Endothelial cell of umbilical vein (primary cell): ENCODE data around the gene MMRN2.

Source experiments
- CTCF ChIP-seq, 2 donors: IDR thresholded peaks; 1 replicate in 1 of 2; 2 replicates in 1 of 2; pipeline ENCODE4 v1.5.1; 2011; ENCODE audit warnings: low read length in 2 of 2, mild to moderate bottlenecking in 2 of 2, moderate library complexity in 2 of 2, control low read depth in 1 of 2, inconsistent platforms in 1 of 2, low read depth in 1 of 2; ENCODE audit not compliant: insufficient read depth in 1 of 2; ENCODE audit errors: extremely low read depth in 1 of 2
- EZH2 ChIP-seq: IDR thresholded peaks from 2 replicates; pipeline ENCODE4 v1.6.1; 2012; ENCODE audit warnings: borderline replicate concordance, low read depth, mild to moderate bottlenecking, moderate library complexity, low read length, inconsistent platforms; ENCODE audit not compliant: severe bottlenecking
- GATA2 ChIP-seq: IDR thresholded peaks from 2 replicates; pipeline ENCODE4 v1.7.0; 2011; ENCODE audit warnings: low read depth, mild to moderate bottlenecking, moderate library complexity, mixed read lengths, low read length; ENCODE audit not compliant: insufficient read length, insufficient read depth
- JUN ChIP-seq: IDR thresholded peaks from 2 replicates; pipeline ENCODE4 v1.6.1; 2011; ENCODE audit warnings: borderline replicate concordance, low read depth; ENCODE audit not compliant: insufficient read length, insufficient read depth
- MAX ChIP-seq: IDR thresholded peaks from 2 replicates; pipeline ENCODE4 v1.6.1; 2011; ENCODE audit not compliant: insufficient read depth, insufficient read length
- POLR2A ChIP-seq: IDR thresholded peaks from 2 replicates; pipeline ENCODE4 v1.6.1; 2012; ENCODE audit warnings: low read depth, mild to moderate bottlenecking, control low read depth, low read length
- POLR2AphosphoS5 ChIP-seq: IDR thresholded peaks from 2 replicates; pipeline ENCODE4 v1.6.1; 2012; ENCODE audit warnings: low read depth, mild to moderate bottlenecking, control low read depth, low read length, moderate library complexity; ENCODE audit not compliant: insufficient read depth

- TF ChIP-seq CTCF (IDR thresholded peaks at IDR 0.05; ENCODE audit: extremely low read depth in 1 of 2, insufficient read depth in 1 of 2, low read depth in 1 of 2, low read length in 2 of 2) (no peak), MAX (no peak), POLR2AphosphoS5 (no peak), JUN (no peak), POLR2A (no peak), EZH2 (no peak), GATA2 (no peak)
These were observed 25.5 kb downstream of the MMRN2 start for GRCh38 chr10:86931872-86932271.
